NCI-H345 treated with DMSO at 0.1 percent for 48 hours (cell line): Measurements from ENCODE around the gene MINAR1.
"Not testable (repeated sequence)": the region's sequence is repeated elsewhere in the genome, so short reads cannot be mapped to it uniquely, and the experiment has no call there.

Experiments used
- DNase-seq: peaks from one replicate; lab custom pipeline; 2025; ENCODE audit not compliant: unreplicated experiment; lab: John Stamatoyannopoulos, UW

Gene MINAR1, protein sequence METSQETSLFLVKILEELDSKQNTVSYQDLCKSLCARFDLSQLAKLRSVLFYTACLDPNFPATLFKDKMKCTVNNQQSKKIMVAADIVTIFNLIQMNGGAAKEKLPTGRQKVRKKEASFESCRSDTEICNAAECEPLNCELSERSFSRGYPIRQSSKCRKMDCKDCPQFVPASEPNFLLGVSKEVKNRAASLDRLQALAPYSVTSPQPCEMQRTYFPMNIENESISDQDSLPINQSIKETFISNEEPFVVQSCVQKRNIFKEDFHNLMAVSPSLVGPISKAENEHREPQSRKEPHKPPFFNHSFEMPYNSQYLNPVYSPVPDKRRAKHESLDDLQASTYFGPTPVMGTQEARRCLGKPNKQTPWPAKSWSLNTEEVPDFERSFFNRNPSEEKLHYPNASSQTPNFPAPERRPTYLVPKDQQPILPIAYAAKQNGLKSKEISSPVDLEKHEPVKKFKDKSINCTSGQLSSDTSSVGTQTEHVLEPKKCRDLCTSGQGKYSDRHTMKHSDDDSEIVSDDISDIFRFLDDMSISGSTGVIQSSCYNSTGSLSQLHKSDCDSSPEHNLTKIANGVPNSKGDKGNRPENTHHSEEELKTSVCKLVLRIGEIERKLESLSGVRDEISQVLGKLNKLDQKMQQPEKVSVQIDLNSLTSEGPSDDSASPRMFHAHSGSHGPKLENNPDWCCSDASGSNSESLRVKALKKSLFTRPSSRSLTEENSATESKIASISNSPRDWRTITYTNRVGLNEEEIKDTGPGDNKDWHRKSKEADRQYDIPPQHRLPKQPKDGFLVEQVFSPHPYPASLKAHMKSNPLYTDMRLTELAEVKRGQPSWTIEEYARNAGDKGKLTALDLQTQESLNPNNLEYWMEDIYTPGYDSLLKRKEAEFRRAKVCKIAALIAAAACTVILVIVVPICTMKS

DNA sequence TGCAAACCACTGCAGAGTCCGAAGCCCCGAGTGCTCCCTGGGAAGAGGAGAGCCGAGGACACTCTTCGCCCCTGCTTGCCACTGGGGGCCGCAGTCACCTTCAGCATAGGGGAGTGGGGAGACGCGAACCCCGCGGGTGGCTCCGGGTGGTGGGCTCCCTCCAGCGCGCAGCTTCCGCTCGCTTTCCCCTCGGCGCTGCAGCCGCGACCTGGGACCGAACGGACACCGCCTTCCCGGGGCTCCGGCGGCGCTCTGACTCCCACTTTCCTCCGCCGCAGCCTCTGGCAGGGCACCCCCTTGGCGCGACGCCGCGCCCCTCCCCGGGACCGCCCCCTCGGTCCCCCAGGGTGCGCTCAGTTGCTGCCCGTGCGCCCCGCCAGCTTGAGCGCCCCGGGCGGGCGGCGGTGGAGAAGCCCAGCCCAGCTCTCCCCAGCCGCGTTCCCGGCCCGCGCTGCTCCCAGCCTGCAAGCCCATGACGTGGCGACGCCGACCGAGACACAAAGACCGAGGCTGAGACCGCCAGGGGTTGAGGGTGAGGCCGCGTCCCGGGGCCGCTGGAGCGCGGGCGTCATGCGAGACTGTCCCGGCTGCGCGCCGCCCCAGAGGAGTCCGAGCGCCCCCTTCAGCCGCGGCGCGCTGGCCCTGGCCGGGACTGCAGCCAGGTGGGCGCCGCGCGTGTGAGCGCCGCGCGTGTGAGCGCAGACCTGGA lies at the start of gene MINAR1:
Gene MINAR1, plus strand, starts transcription at position 701 of the 709 bp plus-strand sequence. CDS start 23,812 bp downstream, outside the sequence.
- no peak for DNase-seq

DNA sequence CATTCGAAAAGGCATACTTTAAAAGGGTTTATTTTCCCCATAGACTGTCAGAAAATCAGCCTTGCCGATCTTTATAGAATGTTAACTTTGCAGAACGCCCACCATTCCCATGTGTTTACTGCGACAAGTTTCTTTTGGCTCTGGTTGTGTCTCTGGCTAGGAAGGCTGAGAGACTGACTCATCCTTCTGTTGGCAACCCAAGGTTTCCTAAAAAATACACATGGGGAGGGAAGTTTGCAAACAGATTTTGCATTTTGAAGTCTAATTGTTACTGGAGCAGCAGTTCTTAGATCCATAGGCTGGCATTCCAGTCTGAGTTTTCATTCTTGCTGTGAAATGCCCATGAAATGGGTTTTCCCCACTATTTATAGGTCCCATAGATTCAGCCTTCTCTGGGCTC lies 37.9 kb upstream of the MINAR1 start:
- no peak for DNase-seq

DNA sequence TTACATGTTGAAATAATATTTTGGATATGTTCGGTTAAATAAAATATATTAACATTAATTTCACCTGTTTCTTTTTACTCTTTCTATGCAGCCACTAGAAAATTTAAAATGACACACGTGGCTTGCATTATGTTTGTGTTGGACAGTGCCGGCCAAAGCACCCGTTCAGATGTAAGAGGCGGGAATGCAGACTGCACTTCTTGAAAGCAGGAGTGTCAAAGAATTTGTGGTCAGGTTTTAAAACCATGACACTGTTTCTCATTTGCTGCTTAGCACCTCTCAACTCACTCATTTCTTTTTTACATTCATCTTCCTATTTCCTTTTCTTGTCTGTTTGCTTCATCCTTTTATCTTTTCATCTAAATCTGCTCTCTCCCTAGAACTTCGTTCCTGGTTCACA lies 35.3 kb upstream of the MINAR1 start:
- no peak for DNase-seq

DNA sequence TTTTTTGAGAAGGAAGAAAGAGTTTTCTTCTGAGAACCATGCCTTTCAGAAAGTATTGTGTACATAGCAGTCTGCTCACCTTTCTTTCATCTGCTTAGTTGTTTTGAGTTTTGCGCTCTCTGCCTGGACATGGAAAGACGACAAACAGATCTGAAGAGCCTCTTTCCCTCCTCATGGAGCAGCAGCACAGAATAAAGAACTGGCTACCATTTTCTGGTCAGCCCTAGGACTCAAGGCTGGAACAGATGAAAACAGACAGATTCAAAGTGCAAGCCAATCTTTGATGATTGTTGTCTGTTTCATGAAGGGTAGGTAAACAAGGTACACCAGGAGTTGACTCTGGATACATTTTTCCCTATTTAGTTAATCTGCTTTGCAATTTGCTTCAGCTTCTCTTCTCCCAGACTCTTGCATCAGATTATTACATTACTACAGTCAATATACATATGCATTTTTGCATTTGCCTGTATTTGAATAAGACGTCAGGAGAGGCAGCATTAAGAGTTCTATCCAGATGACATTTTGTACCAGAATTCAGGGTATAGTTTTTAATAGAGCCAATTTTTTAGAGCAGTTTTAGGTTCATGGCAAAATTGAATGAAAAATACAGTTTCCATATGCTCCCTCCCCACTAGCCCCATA lies 34.7 kb upstream of the MINAR1 start:
- no peak for DNase-seq

DNA sequence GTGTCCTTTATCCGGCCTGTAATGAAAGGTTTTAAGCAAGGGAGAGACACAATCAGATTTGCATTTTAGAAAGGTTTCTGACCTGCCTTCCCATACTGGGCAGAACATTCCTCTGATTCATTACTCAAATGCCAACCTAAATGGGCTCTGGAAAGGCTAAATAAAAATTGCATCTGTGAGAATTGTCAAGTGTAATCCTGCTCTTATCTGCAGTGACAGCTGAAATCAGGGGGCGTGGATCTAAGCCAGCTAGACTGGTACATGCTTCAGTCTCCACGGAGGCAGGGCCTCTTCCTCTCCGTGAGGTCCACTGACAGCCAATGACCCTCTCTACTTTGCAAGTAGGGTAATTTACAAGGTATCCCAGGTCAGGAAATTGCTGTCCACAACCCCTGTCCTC lies 32.5 kb upstream of the MINAR1 start:
- no peak for DNase-seq

DNA sequence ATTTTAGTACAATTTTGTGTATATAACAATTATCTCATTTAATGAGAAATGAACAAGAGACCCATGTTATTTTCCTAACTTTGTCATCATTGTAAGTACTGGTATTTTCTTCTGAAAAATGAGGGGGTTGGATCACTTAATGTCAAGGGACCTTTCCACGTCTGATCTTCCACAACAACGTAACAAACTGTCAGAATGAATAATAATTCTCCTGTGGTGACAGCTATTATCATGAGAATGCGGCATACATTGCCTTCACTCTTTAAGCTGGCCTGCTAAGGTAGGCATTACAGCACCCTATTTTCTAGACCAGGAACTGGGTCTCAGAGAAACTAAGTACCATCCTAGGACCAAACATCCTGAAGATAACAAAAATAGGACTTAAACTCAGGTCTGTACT lies 31.5 kb upstream of the MINAR1 start:
- no peak for DNase-seq

DNA sequence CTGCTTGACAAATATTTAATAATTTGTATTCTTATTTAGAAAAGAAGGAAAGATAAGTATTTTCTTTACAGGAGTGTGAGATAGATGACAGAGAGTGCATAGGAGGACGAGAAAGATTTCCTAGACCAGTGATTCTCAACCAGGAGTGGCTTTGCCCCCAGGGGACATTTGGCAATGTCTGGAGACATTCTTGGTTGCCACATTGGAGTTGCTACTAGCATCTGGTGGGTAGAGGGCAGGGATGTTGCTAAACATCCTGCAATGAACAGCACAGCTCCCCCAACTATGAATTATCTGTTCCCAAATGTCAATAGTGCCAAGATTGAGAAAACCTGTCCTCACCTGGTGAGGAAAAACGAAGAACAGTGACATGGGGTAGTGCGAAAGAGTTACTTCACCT lies 30.8 kb upstream of the MINAR1 start:
- no peak for DNase-seq

DNA sequence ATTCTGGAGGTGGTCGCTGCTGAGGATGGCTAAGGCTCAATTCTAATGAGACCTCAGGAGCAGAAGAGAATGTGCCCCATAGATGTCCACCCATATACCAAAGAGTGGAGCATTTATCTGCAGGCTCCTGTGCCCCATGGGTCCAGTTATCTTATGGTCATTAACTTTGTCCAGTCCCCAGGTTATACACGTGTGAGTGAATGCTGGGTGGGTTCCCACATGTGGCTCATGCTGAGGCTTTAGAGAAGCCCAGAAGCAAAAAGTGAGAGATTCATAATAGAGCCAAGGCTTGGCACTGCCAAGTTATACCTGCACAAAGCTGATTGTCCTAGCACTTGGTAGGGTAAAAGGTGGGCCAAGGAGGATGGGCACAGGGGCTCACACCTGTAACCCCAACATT lies 30.0 kb upstream of the MINAR1 start:
- no peak for DNase-seq

DNA sequence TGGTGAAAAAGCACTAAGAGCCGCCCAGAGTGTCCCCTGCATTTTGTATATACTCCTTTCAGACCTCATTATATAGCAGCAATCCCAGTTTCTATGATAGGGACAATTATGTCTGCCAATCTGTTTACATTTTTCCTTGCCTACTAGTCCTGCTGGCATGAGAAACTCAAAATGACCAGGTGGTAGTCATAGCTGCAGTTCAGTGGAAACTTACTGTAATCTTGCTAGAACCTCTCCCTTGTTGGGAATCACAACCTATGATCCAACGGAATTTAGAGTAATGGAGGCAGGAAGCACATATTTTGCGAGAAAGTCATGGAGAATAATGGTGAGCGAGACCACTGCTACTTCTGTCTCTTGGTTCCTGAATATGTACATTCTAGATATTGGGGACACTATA lies 28.6 kb upstream of the MINAR1 start:
- DNase-seq: no peak

DNA sequence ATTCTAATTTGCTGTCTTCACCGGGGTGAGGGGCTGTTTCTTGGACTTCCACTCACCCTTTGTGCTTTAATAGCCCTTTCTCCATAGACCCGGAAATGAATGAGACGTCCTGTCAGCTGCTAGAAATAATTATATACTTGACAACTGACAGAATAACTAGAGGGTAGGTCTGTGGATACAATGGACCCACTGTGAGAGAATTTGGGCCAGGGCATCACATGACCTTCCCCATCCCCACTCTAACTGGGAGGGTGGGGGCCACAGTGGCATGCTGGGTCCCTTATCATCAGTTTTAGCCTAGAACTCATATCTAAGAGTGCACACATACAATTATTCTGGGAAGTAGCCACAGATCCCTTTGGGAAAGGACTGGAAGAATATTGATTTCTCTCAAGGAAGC lies 25.9 kb upstream of the MINAR1 start:
- no peak for DNase-seq

DNA sequence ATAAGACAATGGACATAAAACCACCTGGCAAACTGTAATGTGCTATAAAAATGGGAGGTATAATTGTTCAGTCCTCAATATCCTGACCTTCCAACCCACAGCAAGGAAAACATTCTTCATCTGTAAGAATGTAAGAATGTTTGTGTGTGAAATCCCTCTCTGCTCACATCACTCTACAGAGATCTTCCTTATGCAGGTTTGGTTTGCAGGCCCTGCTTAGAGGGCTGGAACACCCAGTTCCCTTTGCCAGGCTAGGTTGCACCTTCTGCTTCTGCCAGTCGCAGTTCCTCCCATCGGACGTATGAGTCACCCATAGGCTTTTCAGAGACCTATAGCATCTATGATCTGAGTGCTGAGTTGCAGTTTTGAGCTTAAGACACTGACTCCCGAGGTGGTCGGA lies 24.1 kb upstream of the MINAR1 start:
- no peak for DNase-seq

DNA sequence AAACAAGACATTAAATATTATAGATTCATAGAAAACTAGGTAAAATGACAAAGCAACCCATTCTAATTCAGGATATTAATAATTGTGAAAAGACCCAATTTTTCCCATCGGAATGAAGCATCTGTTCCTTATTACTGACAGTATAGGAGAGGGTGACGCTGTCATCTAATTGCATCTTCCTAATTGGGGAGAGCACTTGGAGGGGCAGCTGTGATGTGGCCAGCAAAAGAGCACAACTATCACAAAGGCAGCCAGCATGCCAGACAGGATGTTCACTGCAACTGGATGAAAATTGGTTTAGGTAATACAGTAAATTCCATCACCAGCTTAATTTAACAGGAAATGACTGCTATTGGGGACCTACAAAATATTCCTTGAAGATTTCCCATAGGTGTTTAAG lies 21.9 kb upstream of the MINAR1 start:
- DNase-seq: no peak

DNA sequence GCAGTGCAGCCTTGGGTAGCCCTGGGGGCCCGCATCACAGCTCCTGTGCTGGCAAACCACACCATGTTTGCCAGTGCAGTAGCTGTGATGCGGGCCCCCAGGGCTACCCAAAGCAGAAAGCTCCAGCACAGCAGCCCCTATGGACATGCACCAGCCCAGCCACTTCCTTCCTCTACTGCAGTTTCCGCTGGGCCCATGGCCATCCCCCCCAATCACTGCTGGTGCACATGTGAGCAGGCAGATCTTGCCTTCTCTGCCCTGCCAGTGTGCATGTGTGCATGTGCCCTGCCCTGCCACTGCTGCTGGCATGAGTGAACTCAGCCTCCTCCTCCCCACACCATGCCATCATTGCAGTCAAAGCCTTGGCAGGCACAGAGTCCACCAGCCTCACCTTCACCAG lies 20.1 kb upstream of the MINAR1 start:
- DNase-seq: no peak

DNA sequence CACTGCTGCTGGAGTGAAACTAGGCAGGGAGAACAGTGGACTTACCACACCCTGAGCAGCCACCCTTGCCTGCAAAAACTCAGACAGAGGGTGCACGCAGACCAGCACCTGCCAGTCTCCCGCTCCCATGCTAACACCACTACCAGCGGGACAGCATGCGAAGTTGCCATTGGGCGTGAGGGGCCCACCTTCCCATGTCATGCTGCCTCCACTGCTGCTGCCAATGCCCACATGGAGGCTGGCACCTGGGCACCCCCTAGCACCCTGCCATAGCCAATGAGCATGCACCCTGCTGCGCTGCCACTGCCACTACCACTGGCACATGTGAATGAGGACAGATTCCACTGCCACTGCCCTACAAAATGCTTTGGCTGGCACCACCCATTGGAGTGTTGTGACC lies 19.7 kb upstream of the MINAR1 start:
- DNase-seq: no peak

DNA sequence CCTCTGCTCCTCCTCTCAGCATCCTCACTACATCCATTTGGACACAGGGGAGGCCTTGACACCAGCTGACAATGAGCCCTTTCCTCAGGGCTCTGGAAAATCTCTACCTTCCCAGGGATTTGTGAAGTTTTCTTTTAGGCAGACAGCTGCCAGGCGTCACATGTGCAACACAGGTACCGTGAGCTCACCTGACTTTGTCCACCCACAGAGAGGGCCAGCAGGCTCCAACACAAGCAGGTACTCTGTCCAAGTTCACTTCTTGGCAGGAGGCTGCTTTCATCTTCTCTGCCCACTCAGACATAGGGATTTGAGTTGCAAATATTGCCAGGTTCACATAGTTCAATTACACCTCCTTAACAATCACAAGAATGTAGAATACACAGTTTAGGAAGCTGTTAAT lies 15.3 kb upstream of the MINAR1 start:
- no peak for DNase-seq

DNA sequence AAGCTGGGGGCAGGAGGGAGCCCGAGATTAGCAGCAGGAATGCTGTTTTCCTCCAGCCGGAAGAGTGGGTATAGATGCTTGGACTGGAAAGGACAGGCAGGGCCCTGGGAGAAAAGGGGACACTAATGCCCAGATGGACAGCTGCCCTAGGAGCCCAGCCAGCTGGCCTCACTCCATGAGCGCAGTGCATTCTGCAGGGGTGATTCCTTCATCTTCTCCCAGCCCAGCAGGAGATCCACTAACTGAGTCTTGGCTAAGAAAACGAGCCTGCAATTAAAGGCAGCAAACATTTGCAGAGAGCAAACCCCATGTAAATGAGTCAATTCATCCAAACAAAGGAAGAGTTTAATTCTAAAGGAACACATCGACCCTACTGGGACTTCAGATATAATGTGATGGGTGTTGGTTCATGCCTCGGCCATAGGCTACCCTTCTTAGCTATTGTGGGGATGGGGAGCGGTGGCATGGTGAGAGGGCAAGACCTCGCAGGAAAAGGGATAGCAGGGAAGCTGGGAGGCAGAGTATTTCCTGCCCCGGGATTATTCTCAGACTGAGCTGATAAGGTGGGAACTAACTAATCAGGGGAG lies 13.3 kb upstream of the MINAR1 start:
- no peak for DNase-seq

DNA sequence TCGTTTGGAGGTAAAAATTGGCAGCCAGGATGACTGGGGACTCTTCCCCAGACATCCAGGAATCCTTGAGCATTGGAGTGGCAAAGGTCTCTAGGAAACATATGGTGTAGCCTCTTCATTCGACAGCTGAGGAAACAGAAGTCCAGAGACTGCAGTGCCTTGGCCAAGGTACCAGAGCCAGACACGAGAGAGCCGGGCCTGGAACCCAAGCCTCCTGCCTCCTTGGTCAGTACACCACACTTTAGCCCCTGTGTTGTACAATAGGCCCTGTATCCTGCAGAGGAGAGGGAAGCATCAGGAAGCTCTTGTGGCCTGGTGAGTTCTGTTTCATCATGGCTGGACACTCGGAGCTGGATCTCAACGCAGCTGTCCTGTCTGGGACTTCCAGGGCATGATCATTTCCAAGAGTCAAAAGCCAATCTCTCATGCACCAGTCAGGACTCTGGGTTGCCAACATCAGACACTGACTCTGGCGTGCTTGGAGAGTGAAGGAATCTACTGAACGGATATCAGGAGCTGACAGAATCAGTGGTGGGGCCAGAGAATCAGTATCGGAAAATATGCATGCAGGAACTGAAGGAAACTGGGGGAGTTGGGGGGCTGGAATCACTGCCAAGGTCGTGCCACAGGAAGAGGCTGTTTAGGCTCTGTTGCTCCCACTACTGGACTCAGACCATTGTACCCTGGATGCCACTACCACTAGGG lies 6.4 kb upstream of the MINAR1 start:
- no peak for DNase-seq

DNA sequence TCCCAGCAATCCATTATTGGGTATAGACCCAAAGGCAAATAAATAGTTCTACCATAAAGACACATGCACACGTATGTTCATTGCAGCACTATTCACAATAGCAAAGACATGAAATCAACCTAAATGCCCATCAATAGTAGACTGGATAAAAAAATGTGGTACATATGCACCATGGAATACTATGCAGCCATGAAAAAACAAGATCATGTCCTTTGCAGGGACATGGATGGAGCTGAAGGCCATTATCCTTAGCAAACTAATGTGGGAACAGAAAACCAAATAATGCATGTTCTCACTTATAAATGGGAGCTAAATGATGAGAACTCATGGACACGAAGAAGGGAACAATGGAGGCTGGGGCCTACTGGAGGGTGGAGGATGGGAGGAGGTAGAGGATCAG lies 5.2 kb upstream of the MINAR1 start:
- DNase-seq: not testable (repeated sequence)

DNA sequence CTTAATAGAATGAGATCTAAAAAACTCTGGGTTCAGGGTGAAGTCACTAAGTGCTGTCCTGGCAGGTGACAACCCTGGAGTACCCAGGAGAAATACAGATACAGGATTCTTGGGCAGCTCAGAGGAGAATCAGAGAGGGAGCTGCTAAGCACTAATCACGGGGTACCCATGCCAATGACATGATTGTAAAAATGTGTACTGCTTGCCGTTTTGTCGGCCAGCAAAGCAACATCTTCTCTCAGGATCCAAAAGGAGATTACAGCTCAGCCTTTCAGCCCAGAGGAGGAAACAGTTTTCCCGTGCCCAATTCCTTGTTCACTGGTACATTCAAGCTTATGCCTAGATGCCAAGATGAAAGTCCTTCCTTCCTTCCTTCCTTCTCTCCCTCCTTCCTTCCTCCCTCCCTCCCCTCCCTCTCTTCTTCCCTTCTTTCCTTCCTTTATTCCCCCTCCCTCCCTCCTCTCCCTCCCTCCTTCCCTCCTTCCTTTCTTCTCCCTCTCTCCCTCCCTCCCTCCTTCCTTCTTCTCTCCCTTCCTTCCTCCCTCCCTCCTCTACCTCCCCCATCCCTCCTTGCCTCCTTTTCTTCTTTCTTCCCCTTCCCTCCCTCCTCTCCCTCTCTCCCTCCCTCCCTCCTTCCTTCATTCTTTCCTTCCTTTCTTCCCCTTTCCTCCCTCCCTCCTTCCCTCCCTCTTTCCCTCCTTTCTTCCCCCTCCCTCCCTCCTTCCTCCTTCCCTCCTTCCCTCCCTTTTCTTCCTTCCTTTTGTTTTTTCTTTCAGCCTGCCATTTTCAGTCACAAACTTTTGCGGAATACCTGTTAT lies 4.1 kb upstream of the MINAR1 start:
- DNase-seq: no peak
